Left ventricle myocardium inferior (tissue), 1 donor: Measurements from ENCODE around the gene ELMO1. TPM values are rescaled to one million over a fixed set of nuclear protein-coding genes. Genes with fewer than 3 reads are reported as not detected.

Experiments used
- DNase-seq: peaks from one replicate; pipeline ENCODE4 v3.0.0-alpha.2; 2020
- H3K27ac ChIP-seq: fragments of 200-600 bp; replicated peaks from 2 replicates; pipeline ENCODE4 v1.8.0; 2021
- H3K27me3 ChIP-seq: fragments of 200-600 bp; 2 replicates; pipeline ENCODE4 v1.8.0; 2021; ENCODE audit warnings: low read depth
- H3K36me3 ChIP-seq: fragments of 200-600 bp; 2 replicates; pipeline ENCODE4 v1.8.0; 2021
- H3K4me1 ChIP-seq: fragments of 200-600 bp; 2 replicates; pipeline ENCODE4 v1.8.0; 2021
- H3K4me3 ChIP-seq: fragments of 200-600 bp; 2 replicates; pipeline ENCODE4 v1.8.0; 2021; ENCODE audit warnings: mild to moderate bottlenecking, moderate library complexity
- H3K9me3 ChIP-seq: fragments of 200-600 bp; replicated peaks from 2 replicates; pipeline ENCODE4 v1.8.0; 2021
- CTCF ChIP-seq: fragments of 200-600 bp; IDR thresholded peaks from 2 replicates; pipeline ENCODE4 v1.8.0; 2021; ENCODE audit warnings: antibody characterized with exemption, mild to moderate bottlenecking, borderline replicate concordance
- intact Hi-C: fragments of 100-400 bp; cut with micrococcal nuclease; formaldehyde crosslinking; loops from one replicate; pipeline ENCODE4 v1.11.0; 2022
- total RNA-seq: library from RNA; stranded (reverse); fragmentation: NEBNext Ultra II Directional; extraction: Animal tissue kit (Norgen Biotek cat#: 25700); gene quantifications from one replicate; pipeline ENCODE4 v1.2.1, GENCODE V29; 2021
- donor health status: DM: no; HTN: yes; CAD: no; lungs with severe emphysema.

ELMO1 gene
- total RNA-seq, 1 donor from 2014 or later = 10.0 TPM

- TF ChIP-seq CTCF = no peak
- peak overlapping the region; percentile 68 for H3K27ac ChIP-seq
- peaks cover 38% of the 10 kb centered on the region for H3K4me1 ChIP-seq
- DNase-seq = no peak
- no peaks in the 10 kb centered on the region for H3K36me3 ChIP-seq
- no peak overlapping the region for H3K4me3 ChIP-seq
- intact Hi-C loops = no loop called here
- no peaks in the 10 kb centered on the region for H3K9me3 ChIP-seq
- no peaks in the 10 kb centered on the region for H3K27me3 ChIP-seq
Observed at GRCh38 chr7:37344886-37345579, 103.6 kb downstream of the ELMO1 start.

GRCh38 chr7:37342688-37343471, 105.8 kb downstream of the ELMO1 start:
- TF ChIP-seq CTCF = no peak
- Histone ChIP-seq H3K27me3 (no peaks in the 10 kb centered on the region), H3K36me3 (no peaks in the 10 kb centered on the region), H3K9me3 (no peaks in the 10 kb centered on the region), H3K4me1 (peaks cover 43% of the 10 kb centered on the region), H3K4me3 (peak overlapping the region; percentile 12), H3K27ac (peak overlapping the region; percentile 50)
- no peak for DNase-seq
- intact Hi-C loops = no loop called here

- TF ChIP-seq CTCF = no peak
- no peaks in the 10 kb centered on the region for H3K36me3 ChIP-seq
- intact Hi-C loops = no loop called here
- peak overlapping the region; percentile 12 for H3K4me3 ChIP-seq
- DNase-seq = no peak
- H3K9me3 ChIP-seq = no peaks in the 10 kb centered on the region
- no peaks in the 10 kb centered on the region for H3K27me3 ChIP-seq
- peak overlapping the region; percentile 50 for H3K27ac ChIP-seq
- H3K4me1 ChIP-seq = peaks cover 48% of the 10 kb centered on the region
Observed at GRCh38 chr7:37342176-37342687, 106.4 kb downstream of the ELMO1 start.

GRCh38 chr7:37341033-37341630, 107.5 kb downstream of the ELMO1 start:
- no peak overlapping the region for H3K27ac ChIP-seq
- no peak for DNase-seq
- no peak for TF ChIP-seq CTCF
- H3K27me3 ChIP-seq = no peaks in the 10 kb centered on the region
- no peaks in the 10 kb centered on the region for H3K36me3 ChIP-seq
- no peaks in the 10 kb centered on the region for H3K9me3 ChIP-seq
- peaks cover 38% of the 10 kb centered on the region for H3K4me1 ChIP-seq
- no peak overlapping the region for H3K4me3 ChIP-seq
- intact Hi-C loops = no loop called here

GRCh38 chr7:37338966-37339365, 109.7 kb downstream of the ELMO1 start:
- TF ChIP-seq CTCF = no peak
- no peaks in the 10 kb centered on the region for H3K27me3 ChIP-seq
- no peaks in the 10 kb centered on the region for H3K9me3 ChIP-seq
- no peak overlapping the region for H3K27ac ChIP-seq
- H3K36me3 ChIP-seq = no peaks in the 10 kb centered on the region
- no peak overlapping the region for H3K4me3 ChIP-seq
- intact Hi-C loops = no loop called here
- DNase-seq = no peak
- peaks cover 19% of the 10 kb centered on the region for H3K4me1 ChIP-seq
